HCT116 (cell line): Measurements from ENCODE around the gene ERVFRD-1. TPM values are rescaled to one million over a fixed set of nuclear protein-coding genes. Genes with fewer than 3 reads are reported as not detected.

ENCODE experiments used
- ATAC-seq: fragments of 200-7000 bp; cut with Tn5 transposase; 2 replicates; pipeline ENCODE4 v1.9.1; 2020; ENCODE audit warnings: mild to moderate bottlenecking, moderate library complexity
- BruUV-seq: library from RNA; stranded (reverse); fragments of 400-500 nt; replicated peaks from 2 replicates; lab custom pipeline; 2021; lab: Mats Ljungman, UMichigan
- CTCF ChIA-PET: fragments of 300-600 bp; sonication (Branson Sonifier 250); formaldehyde crosslinking; loops from one replicate; lab custom pipeline; 2021; ENCODE audit warnings: antibody characterized with exemption; lab: Charles Lee
- POLR2A ChIA-PET: fragments of 300-600, 350-600 bp; sonication (Branson Sonifier 250); formaldehyde crosslinking; loops from one replicate; lab custom pipeline; 2021; ENCODE audit warnings: antibody characterized with exemption; lab: Charles Lee
- RAD21 ChIA-PET, 2 experiments: fragments of 300-600 bp; sonication (Branson Sonifier 250); formaldehyde crosslinking; loops; one replicate each; lab custom pipeline; 2023; ENCODE audit warnings: low total read pairs in 2 of 2; ENCODE audit not compliant: uncharacterized antibody in 2 of 2, unreplicated experiment in 2 of 2, low non-redundant PET in 1 of 2; lab: Charles Lee
- DNase-seq: peaks from one replicate; pipeline ENCODE4 v3.0.0-alpha.2; 2010; ENCODE audit warnings: low read depth, low spot score
- H2AFZ ChIP-seq: fragments of 200-600 bp; shearing (Covaris generic), sonication (generic); 2 replicates; pipeline ENCODE4 v1.6.1; 2017; ENCODE audit warnings: low read depth, mixed run types, mixed read lengths, antibody characterized with exemption, low read length; ENCODE audit not compliant: poor library complexity, severe bottlenecking
- H3K27ac ChIP-seq: 2 replicates; pipeline ENCODE4 v1.5.1; 2012; ENCODE audit warnings: low read depth, low read length
- H3K27me3 ChIP-seq: fragments of 200-600 bp; sonication (generic); 2 replicates; pipeline ENCODE4 v1.6.1; 2016; ENCODE audit warnings: mixed run types, low read length, mixed read lengths; ENCODE audit not compliant: insufficient read depth
- H3K36me3 ChIP-seq, 2 experiments: fragments of 200-500 bp in 1 of 2; fragments of 200-600 bp in 1 of 2; sonication (Bioruptor generic) in 1 of 2; sonication (generic) in 1 of 2; 2 replicates each; pipeline versions ENCODE4 v1.5.1 to v1.6.1; 2014 to 2016; ENCODE audit warnings: low read length in 2 of 2, inconsistent platforms in 1 of 2, mixed read lengths in 1 of 2, mixed run types in 1 of 2; ENCODE audit not compliant: insufficient read depth in 2 of 2, control insufficient read depth in 1 of 2
- H3K4me1 ChIP-seq, 2 experiments: fragments of 200-600 bp in 1 of 2; sonication (generic) in 1 of 2; 2 replicates each; pipeline versions ENCODE4 v1.5.1 to v1.6.1; 2012 to 2017; ENCODE audit warnings: low read length in 2 of 2, inconsistent platforms in 1 of 2, mild to moderate bottlenecking in 1 of 2, mixed read lengths in 1 of 2, mixed run types in 1 of 2, moderate library complexity in 1 of 2; ENCODE audit not compliant: insufficient read depth in 2 of 2, control insufficient read depth in 1 of 2
- H3K4me2 ChIP-seq: fragments of 200-600 bp; sonication (generic); 2 replicates; pipeline ENCODE4 v1.6.1; 2017; ENCODE audit warnings: mixed run types, low read length, mixed read lengths
- H3K4me3 ChIP-seq, 2 experiments: fragments of 200-600 bp in 1 of 2; sonication (generic) in 1 of 2; replicated peaks in 1 of 2; 2 replicates each; pipeline ENCODE4 v1.5.1; 2011 to 2016; ENCODE audit warnings: low read length in 2 of 2, control low read depth in 1 of 2, low read depth in 1 of 2, mild to moderate bottlenecking in 1 of 2, mixed read lengths in 1 of 2, mixed run types in 1 of 2
- H3K79me2 ChIP-seq: fragments of 200-600 bp; sonication (generic); 2 replicates; pipeline ENCODE4 v1.6.1; 2017; ENCODE audit warnings: mild to moderate bottlenecking, mixed run types, low read length, moderate library complexity, mixed read lengths; ENCODE audit not compliant: insufficient read depth
- H3K9ac ChIP-seq: fragments of 200-600 bp; sonication (generic); 2 replicates; pipeline ENCODE4 v1.6.1; 2016; ENCODE audit warnings: low read length, mixed read lengths
- H3K9me2 ChIP-seq: fragments of 200-600 bp; sonication (generic), shearing (Covaris generic); 2 replicates; pipeline ENCODE4 v1.6.1; 2017; ENCODE audit warnings: mixed run types, mild to moderate bottlenecking, moderate library complexity; ENCODE audit not compliant: insufficient read depth
- H3K9me3 ChIP-seq, 2 experiments: fragments of 200-500 bp in 1 of 2; fragments of 200-600 bp in 1 of 2; sonication (Bioruptor generic) in 1 of 2; sonication (generic) in 1 of 2; 2 replicates each; pipeline ENCODE4 v1.6.1; 2014 to 2017; ENCODE audit warnings: low read length in 2 of 2, mixed read lengths in 2 of 2, inconsistent platforms in 1 of 2, low read depth in 1 of 2, mild to moderate bottlenecking in 1 of 2, mixed run types in 1 of 2, moderate library complexity in 1 of 2; ENCODE audit not compliant: control insufficient read depth in 1 of 2, insufficient read depth in 1 of 2
- H4K20me1 ChIP-seq: fragments of 200-600 bp; sonication (generic), shearing (Covaris generic); 2 replicates; pipeline ENCODE4 v1.6.1; 2017; ENCODE audit warnings: mixed run types, mild to moderate bottlenecking, moderate library complexity; ENCODE audit not compliant: insufficient read depth
- CBX3 ChIP-seq: IDR thresholded peaks from 2 replicates; pipeline ENCODE4 v1.6.1; 2012; ENCODE audit warnings: low read depth
- CTCF ChIP-seq, 3 experiments: fragments of 200-600 bp in 1 of 3; sonication (generic) in 1 of 3; IDR thresholded peaks in 2 of 3; conservative IDR thresholded peaks in 1 of 3; 2 replicates each; pipeline ENCODE4 v1.5.1; 2012 to 2017; ENCODE audit warnings: low read depth in 2 of 3, low read length in 2 of 3, antibody characterized with exemption in 1 of 3, borderline replicate concordance in 1 of 3, control low read depth in 1 of 3, mild to moderate bottlenecking in 1 of 3, mixed read lengths in 1 of 3, mixed run types in 1 of 3, moderate library complexity in 1 of 3; ENCODE audit not compliant: insufficient read depth in 1 of 3
- EGR1 ChIP-seq: IDR thresholded peaks from 2 replicates; pipeline ENCODE4 v1.6.1; 2012; ENCODE audit warnings: low read depth
- EZH2phosphoT487 ChIP-seq: fragments of 200-600 bp; IDR thresholded peaks from 2 replicates; pipeline ENCODE4 v1.6.1; 2018; ENCODE audit warnings: antibody characterized with exemption, borderline replicate concordance
- FOSL1 ChIP-seq: IDR thresholded peaks from 2 replicates; pipeline ENCODE4 v1.6.1; 2012; ENCODE audit warnings: low read depth
- JUND ChIP-seq: IDR thresholded peaks from 2 replicates; pipeline ENCODE4 v1.6.1; 2012
- POLR2AphosphoS5 ChIP-seq: IDR thresholded peaks from 2 replicates; pipeline ENCODE4 v1.6.1; 2011; ENCODE audit warnings: mild to moderate bottlenecking, low read depth, low read length, moderate library complexity
- SIN3A ChIP-seq: IDR thresholded peaks from 2 replicates; pipeline ENCODE4 v1.6.1; 2012; ENCODE audit warnings: low read depth
- SP1 ChIP-seq: IDR thresholded peaks from 2 replicates; pipeline ENCODE4 v1.6.1; 2012; ENCODE audit warnings: low read depth
- SRF ChIP-seq: IDR thresholded peaks from 2 replicates; pipeline ENCODE4 v1.6.1; 2012; ENCODE audit warnings: low read depth
- YY1 ChIP-seq: IDR thresholded peaks from 2 replicates; pipeline ENCODE4 v1.6.1; 2011; ENCODE audit warnings: low read length, low read depth, moderate library complexity, mild to moderate bottlenecking; ENCODE audit not compliant: insufficient replicate concordance; ENCODE audit errors: extremely low read depth
- ZBTB33 ChIP-seq: IDR thresholded peaks from 2 replicates; pipeline ENCODE4 v1.6.1; 2011; ENCODE audit warnings: mild to moderate bottlenecking, low read length, moderate library complexity; ENCODE audit not compliant: insufficient replicate concordance; ENCODE audit errors: extremely low read depth
- ZFX ChIP-seq: fragments of 450-650 bp; IDR thresholded peaks from 2 replicates; pipeline ENCODE4 v1.6.1; 2017
- ZNF274 ChIP-seq: fragments of 200-500 bp; sonication (Bioruptor generic); IDR thresholded peaks from 2 replicates; pipeline ENCODE4 v1.6.1; 2014; ENCODE audit warnings: mild to moderate bottlenecking, low read depth, low read length, inconsistent platforms
- intact Hi-C: fragments of 100-400 bp; cut with micrococcal nuclease; formaldehyde crosslinking; loops from 2 replicates; pipeline ENCODE4 v1.10.0; 2022
- total RNA-seq: library from RNA; stranded (reverse); gene quantifications from one replicate; pipeline ENCODE4 v1.2.1, GENCODE V29; 2021; ENCODE audit not compliant: unreplicated experiment

ERVFRD-1 gene
- total RNA-seq, 1 experiment from 2014 or later: not detected

- Histone ChIP-seq H3K4me2 (no peak overlapping the region), H2AFZ (no peak overlapping the region), H3K9ac (no peak overlapping the region), H3K4me3 (no peak overlapping the region)
- POLR2A ChIA-PET: no interaction called here
- TF ChIP-seq YY1 (no peak), SRF (no peak), CTCF (IDR thresholded peaks at IDR 0.05 in 2 of 3, conservative IDR thresholded peaks at IDR 0.05 in 1 of 3; ENCODE audit: borderline replicate concordance in 1 of 3, insufficient read depth in 1 of 3, low read depth in 2 of 3, low read length in 2 of 3) (no peak), JUND (no peak), ZBTB33 (no peak), CBX3 (no peak), SP1 (no peak), FOSL1 (no peak), SIN3A (no peak), EGR1 (no peak), ZNF274 (no peak), POLR2AphosphoS5 (no peak), ZFX (no peak), EZH2phosphoT487 (no peak)
- TF ChIP-seq, all 23 proteins: peak for 0
- no peaks in the 10 kb centered on the region for H3K36me3 ChIP-seq
- RAD21 ChIA-PET: no interaction called here
- no peaks in the 10 kb centered on the region for H3K27me3 ChIP-seq
- no peaks in the 10 kb centered on the region for H4K20me1 ChIP-seq
- no peaks in the 10 kb centered on the region for H3K9me2 ChIP-seq
- no peaks in the 10 kb centered on the region for H3K9me3 ChIP-seq
- CTCF ChIA-PET: no interaction called here
- no peaks in the 10 kb centered on the region for H3K4me1 ChIP-seq
- intact Hi-C loops: no loop called here
- BruUV-seq: no TSS peak
- H3K27ac ChIP-seq: no peak overlapping the region
- ATAC-seq (no peak), DNase-seq (no peak)
- H3K79me2 ChIP-seq: no peaks in the 10 kb centered on the region
These were observed 38.0 kb upstream of the ERVFRD-1 start for GRCh38 chr6:11149551-11149950.
